Measurements from ENCODE around the gene IL25.

Gene IL25

GRCh38 chr14:23373041-23373440 lies 432 bp downstream of the IL25 start:
- DNase-seq (ENCODE audit: extremely low read depth, insufficient read length): no peak
- no peak for TF ChIP-seq CTCF (IDR thresholded peaks at IDR 0.05; ENCODE audit: insufficient read depth, low read length, poor library complexity, severe bottlenecking)
- no peaks in the 10 kb centered on the region for H3K36me3 ChIP-seq (ENCODE audit: control insufficient read depth, insufficient read depth, low read length)
- H3K27me3 ChIP-seq (replicated peaks; ENCODE audit: control insufficient read depth, insufficient read depth, low read length): no peaks in the 10 kb centered on the region; the same call in none of the 2 replicates
- no peak overlapping the region for H3K4me3 ChIP-seq (replicated peaks; ENCODE audit: low read depth, low read length)

- no peak for TF ChIP-seq CTCF (IDR thresholded peaks at IDR 0.05; ENCODE audit: insufficient read depth, low read length, poor library complexity, severe bottlenecking)
- no peaks in the 10 kb centered on the region; the same call in none of the 2 replicates for H3K27me3 ChIP-seq (replicated peaks; ENCODE audit: control insufficient read depth, insufficient read depth, low read length)
Observed at GRCh38 chr14:23375527-23376251, 3.1 kb downstream of the IL25 start.

GRCh38 chr14:23376482-23377197 lies 4.0 kb downstream of the IL25 start, which contains the start of gene CMTM5:
Gene CMTM5 (plus strand): TSS chr14:23377046. CDS start chr14:23377252, 206 bp downstream.
- TF ChIP-seq CTCF (IDR thresholded peaks at IDR 0.05; ENCODE audit: insufficient read depth, low read length, poor library complexity, severe bottlenecking): no peak
- no peak for DNase-seq (ENCODE audit: extremely low read depth, insufficient read length)
- Histone ChIP-seq H3K27me3 (replicated peaks; ENCODE audit: control insufficient read depth, insufficient read depth, low read length) (no peaks in the 10 kb centered on the region; the same call in none of the 2 replicates), H3K4me3 (replicated peaks; ENCODE audit: low read depth, low read length) (no peak within 1 kb of the TSS), H3K36me3 (ENCODE audit: control insufficient read depth, insufficient read depth, low read length) (no peaks in the 10 kb centered on the region)

More at GRCh38 chr14:23375527-23376251, 3.1 kb downstream of the IL25 start:
- H3K4me3 ChIP-seq (replicated peaks; ENCODE audit: low read depth, low read length): no peak overlapping the region
- no peaks in the 10 kb centered on the region for H3K36me3 ChIP-seq (ENCODE audit: control insufficient read depth, insufficient read depth, low read length)
- no peak for DNase-seq (ENCODE audit: extremely low read depth, insufficient read length)

GRCh38 chr14:23377198-23377550 lies 4.6 kb downstream of the IL25 start:
- DNase-seq (ENCODE audit: extremely low read depth, insufficient read length): no peak
- Histone ChIP-seq H3K4me3 (replicated peaks; ENCODE audit: low read depth, low read length) (no peak overlapping the region), H3K36me3 (ENCODE audit: control insufficient read depth, insufficient read depth, low read length) (no peaks in the 10 kb centered on the region), H3K27me3 (replicated peaks; ENCODE audit: control insufficient read depth, insufficient read depth, low read length) (no peaks in the 10 kb centered on the region; the same call in none of the 2 replicates)
- no peak for TF ChIP-seq CTCF (IDR thresholded peaks at IDR 0.05; ENCODE audit: insufficient read depth, low read length, poor library complexity, severe bottlenecking)

GRCh38 chr14:23377573-23378563 lies 5.3 kb downstream of the IL25 start:
- no peak overlapping the region for H3K4me3 ChIP-seq (replicated peaks; ENCODE audit: low read depth, low read length)
- no peak for TF ChIP-seq CTCF (IDR thresholded peaks at IDR 0.05; ENCODE audit: insufficient read depth, low read length, poor library complexity, severe bottlenecking)
- no peak for DNase-seq (ENCODE audit: extremely low read depth, insufficient read length)
- no peaks in the 10 kb centered on the region; the same call in none of the 2 replicates for H3K27me3 ChIP-seq (replicated peaks; ENCODE audit: control insufficient read depth, insufficient read depth, low read length)
- H3K36me3 ChIP-seq (ENCODE audit: control insufficient read depth, insufficient read depth, low read length): no peaks in the 10 kb centered on the region

Measured in GM06990 (cell line).